ENCODE results near the gene EML6.

Gene EML6

DNA sequence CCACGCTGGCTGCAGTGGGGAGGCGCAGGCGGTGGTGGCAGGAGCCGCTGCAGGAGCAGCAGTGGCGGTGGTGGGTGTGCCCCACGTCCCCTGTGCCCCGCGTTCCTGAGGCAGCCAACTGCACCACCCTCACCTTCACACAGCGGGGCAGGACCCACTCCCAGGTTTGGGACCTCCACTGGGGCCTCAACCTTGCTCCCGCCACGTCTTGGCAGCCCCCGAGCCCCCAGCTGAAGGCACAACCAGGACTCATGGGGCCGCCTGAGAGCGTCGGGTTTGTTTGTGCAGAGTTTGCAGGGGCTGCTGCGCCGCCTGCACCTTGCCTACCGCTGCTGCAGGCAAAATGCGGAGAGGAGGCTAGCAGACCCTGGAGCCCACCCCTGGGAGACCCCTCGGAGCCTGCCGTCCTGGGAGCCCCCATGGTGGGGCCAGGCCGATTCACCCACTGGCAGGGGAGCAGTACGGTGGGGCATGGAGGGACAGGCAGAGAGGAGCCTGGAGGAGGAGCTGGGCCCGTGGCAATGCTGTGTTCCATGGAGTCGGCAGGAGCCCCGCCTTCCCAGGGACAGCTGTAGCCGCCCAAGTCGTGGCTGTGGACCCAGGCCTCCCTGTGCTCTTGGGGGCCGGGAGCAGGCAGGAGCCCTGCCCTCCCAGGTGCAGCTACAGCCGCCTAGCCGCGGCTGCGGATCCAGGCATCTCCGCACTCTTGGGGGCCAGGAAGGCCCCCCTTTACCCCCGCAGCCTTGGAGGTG lies 14.7 kb upstream of the EML6 start:
- no peak for DNase-seq

DNA sequence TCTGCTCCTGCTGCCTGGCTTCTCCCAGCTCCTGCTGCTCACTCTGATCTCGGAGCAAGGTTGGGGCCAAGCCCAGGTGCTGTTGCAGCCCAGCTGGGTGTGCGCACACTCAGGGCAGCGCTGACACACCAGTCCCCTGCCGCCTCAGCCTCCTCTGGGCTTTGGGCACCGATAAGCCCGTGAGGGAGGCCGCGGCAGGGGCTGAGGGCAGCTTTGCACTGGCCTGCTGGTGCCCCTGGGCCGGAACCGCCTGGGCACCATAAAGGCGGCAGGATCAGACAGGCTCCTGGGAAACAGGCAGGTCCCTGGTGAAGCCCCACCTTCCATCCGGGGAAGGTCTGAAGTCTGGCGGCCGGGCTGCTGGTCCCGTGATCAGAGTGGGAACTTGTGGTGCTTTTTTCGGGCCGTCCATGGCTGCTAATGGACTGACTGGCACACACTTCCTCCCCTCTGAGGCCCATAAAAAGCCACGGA lies 14.1 kb upstream of the EML6 start:
- no peak for DNase-seq

DNA sequence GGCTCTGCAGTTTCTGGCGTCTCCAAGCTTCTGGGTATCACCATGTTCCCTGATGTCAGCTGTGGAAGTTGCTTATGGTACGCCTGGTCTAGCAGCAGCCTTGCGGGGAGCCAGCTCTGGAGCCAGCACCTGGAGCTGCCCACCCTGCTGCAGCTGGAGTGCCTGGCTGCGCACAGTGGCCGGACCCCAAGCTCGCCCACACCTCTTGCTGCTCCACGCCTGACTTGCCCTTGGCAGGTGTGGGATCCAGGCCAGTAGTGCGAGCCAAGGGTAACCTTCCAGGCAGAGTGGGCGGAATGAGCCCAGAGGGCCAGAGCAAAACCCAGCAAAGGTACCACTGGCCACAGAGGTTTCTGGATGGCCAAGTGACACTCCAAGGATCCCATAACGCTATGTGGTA lies 13.2 kb upstream of the EML6 start:
- DNase-seq: no peak

DNA sequence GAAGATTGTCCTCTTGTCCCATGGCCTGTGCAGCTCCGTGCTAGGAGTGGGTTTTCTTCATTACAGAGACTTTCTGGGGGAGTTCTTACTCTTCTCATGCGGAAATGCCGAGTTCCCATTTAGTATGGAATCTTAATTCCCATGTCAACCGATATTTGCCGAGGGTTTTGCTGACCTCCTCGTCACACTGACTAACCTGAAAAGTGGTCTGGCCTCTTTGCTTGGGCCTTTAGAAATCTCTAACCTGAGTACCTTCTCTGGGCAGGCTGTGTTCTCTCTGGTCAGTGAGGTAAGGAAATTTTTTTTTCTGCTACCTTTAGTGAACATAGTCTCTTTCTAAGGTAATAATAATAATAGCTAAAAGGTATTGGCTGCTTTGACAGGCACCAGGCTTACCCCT lies 10.9 kb upstream of the EML6 start:
- no peak for DNase-seq

DNA sequence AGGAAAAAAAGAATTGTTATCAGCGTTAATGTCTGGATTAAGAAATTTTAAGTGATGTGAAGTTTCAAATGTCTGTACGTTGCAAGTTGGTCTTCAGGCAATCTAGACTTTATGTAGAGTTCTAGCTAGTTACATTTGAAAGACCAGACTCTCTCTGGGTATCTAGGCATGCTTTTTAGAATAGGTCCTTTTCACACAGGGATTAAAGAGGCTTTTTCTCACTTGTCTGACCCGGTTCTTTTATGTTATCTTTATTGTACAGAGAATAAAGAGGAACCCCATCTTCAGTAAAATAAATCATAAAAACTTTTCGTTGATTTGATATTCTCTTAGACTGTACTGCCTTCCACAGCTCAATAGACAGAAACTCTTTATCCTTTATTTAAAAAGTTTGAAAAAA lies 8.5 kb upstream of the EML6 start:
- DNase-seq: no peak

DNA sequence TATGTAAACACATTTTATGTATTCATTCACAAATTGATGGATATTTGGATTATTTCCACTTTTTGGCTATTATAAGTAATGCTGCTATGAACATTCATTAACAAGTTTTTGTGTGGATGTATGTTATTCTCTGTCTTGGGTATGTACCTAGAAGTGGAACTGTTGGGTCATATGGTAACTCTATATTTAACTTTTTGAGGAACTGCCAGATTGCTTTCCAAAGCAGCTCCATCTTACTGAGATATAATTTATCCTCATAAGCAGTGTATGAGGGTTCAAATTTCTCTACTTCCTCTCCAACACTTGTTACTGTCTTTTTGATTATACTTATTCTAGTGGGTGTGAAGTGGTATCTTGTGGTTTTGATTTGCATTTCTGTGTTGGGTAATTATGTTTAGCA lies 7.1 kb upstream of the EML6 start:
- DNase-seq: no peak

DNA sequence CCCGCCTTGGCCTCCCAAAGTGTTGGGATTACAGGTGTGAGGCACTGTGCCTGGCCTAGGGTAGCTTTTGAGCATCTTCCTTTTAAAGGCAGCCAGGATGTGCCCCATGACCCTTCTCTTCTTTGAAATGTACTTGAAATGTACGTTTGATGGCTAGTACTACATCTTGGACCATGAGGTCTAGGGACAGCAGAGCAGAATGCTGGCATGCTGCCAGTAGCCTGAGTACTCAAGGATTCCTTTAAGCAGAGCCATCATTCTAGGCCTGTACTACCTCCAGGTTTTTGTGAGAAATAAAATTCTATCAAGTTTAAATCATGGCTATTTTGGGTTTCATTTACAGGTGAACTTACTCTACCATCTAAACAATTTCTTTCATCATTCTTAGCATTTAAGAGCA lies 2.9 kb upstream of the EML6 start:
- DNase-seq: no peak

DNA sequence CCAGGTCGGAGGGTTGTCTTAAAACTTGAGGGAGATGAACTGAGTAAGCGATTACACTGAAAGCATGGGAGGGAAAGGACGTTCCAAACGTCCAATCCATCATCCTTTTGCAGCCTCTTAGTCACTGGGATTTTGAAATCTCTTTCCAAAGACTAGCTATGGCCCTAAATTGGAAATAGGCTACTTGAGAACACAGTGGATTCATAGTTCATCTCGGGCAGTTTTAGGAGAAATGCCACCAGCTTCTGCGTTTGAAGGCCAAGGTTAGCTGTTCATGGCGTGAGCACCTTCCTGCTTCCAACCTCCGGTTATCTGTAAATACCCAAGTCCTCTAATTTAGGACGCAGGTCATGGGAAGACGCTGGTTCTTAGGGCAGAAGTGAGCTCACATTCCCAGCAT lies 821 bp upstream of the EML6 start:
- DNase-seq: no peak

DNA sequence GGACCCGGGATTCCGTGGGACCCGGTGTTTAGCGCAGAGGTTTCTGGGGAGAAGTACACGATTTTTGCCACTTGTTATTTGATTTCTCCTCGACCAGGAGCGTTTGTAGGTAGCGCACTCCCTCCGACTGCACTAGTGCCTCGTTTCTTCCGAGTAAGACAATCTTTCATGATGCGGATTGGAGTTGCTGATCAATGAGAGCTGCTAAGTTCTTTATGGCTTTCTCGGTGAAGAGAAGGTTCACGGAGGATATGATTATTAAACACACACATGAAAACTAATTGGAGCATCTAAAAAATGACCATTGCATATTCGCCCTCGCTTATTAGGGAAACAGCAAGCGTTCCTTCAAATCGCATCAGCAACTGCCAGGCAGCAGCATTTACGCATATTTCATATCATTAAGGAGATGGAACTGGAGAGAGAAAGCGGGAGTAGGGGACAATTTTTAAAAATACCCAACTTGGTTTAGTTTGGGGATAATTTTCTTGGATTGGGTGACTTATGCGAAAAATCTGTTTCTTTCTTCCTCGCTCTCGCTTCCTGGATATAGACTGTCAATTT lies 616 bp downstream of the EML6 start:
- DNase-seq: no peak

DNA sequence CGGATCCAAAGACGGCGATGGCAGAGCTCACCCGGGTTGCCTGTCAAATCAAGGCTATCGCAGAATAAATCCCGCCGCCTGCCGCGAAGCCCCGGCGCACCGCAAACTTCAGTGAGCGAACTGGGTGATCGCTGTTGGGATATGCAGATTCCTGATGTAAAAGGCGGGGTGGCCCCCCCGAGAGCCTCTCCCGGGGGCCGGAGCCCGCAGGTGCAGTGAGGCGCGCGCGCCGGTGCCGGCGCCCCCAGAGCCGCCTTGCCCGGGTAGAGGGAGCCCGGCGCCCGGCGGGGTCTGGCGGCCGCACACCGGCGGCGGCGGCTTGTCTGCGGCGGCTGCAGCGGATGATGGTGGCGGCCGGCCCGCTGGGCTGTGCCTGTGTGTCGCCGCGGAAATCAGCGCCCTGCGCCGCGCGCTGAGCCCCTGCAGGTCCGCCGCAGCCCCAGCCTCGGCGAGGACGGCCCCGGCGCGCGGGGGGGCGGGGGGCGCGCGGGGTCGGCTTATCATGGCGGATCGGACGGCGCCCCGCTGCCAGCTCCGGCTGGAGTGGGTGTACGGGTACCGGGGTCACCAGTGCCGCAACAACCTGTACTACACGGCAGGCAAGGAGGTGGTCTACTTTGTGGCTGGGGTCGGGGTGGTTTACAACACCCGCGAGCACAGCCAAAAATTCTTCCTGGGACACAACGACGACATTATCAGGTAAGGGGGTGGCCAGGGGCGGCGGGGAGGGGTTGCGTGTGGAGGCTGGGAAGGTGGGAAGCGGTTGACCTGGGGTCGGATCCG lies 1.3 kb downstream of the EML6 start:
- DNase-seq: peak; percentile 30

DNA sequence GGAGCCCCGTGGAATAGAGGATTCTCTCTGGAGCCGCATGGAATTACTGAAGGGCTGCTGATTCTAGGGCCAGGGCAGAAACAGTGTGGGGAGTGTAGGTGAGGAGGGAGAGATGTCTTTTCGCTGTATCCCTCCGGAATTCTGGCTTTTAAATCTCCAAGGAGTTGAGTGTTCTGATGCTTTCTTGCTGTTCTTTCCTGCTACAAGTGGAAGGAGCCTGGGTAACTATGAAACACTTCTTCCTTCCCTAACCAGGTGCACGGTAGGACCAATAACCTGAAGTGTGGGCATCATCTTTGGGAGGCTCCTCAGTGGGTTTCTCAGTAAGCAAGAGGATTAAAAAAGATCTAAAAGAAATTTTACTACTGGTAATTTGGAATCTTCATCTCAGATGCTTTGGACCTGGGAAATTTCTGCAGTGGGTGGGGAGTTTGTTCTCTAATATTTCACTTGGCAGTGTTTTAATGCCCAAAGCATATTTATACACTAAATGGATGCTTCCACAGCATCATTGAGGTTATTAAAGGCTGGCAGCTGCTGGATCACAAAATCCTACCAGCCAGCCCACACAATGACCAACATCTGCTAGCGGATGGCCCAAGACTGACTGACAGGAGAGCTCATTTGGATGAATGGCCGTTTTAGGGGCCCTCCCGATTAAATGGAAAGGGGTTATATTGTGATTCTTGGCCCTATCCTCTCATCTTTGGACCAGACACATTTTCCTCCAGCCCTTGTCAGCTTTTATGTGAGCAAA lies 2.1 kb downstream of the EML6 start:
- no peak for DNase-seq

DNA sequence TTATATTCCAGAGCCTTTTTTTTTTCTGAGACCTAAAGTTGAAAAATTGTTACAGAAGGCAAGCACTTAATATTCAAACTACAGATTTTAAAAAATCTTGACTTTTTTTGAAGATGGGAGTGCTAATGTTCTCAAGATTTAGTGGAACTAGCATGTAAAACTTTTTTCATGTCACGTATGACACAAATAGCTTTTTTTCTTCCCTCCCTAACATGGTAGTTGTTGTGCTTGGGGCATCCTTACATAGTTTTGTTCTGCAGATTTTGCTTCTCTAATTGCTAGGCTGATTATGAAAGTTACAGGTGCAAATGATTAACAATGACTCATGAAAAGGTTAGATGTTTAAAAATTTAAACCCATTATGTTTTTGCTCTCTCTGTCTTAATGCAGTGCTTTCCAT lies 3.0 kb downstream of the EML6 start:
- no peak for DNase-seq

DNA sequence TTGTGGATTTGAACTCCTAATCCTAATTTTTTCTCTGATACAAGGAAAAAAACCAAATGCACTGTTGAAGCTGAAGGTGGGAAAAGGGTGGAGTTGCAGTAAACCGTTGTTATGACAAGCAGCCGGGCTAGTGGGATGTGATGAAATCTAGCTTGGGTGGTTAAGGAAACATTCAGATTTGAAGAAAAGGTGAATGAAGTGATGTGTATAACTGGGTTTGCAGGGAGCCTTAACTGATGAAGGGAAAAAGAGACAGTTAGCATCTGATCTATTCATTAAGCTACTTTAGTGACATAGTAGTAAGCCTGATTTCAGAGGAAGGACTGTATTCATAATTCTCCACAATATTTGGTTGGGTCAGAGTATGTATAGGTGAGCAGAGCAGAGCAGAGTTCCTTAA lies 3.5 kb downstream of the EML6 start:
- DNase-seq: no peak

DNA sequence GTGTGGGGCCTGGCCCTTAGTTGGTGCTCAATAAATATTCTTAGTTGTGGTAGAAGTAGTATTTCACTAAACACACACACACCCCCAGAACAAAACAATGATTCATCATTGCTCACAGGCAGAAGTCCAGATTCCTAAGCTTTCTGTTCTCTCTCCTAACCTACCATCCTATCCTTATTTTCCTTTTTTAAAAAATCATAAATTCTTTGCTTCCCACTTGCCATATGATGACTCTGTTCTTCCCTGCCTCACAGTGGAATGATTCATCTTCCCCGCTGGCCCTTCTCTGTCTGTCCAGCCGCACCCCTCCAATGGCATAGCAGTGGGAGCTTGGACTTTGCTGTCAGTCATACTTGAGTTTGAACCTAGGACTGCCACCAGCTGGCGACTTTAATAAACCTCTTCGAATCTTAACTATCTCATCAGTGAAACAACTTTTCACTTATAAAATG lies 5.2 kb downstream of the EML6 start:
- no peak for DNase-seq

DNA sequence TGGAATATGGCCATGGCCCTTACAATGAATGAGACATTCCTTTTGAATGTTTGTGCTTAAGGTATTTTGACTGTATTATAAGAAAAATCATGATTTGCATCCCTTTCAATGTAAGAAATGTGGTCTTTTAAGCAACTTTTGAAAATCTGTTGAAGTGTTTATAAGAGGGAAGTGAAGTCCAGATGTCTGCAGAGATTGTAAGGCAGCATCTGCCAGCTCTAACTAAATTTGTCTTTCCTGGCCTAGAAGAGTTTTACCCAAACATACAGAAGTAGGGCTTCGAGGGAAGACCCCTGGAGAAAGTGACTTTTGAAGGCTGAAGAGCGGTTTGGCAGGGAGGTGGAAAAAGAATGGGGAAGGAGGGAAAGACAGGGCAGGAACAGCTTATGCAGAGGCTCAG lies 12.2 kb downstream of the EML6 start:
- DNase-seq: no peak

DNA sequence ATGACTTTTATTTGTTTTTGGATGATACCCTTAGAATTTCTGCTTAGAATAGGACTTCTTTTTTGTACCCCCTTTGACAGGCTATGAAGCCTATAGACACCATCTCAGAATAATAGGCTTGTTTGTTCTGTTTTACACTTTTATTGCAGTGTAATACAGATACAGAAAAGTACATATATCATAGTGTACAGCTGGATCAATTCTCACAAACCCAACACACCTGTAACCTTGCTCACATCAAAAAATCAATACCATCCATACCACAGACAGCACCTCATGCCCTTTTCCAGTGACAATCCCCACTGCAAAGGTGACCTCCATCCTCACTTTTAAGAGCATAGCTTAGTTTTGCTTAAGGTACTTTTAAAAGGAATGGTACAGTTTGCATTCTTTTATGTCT lies 14.8 kb downstream of the EML6 start:
- no peak for DNase-seq

DNA sequence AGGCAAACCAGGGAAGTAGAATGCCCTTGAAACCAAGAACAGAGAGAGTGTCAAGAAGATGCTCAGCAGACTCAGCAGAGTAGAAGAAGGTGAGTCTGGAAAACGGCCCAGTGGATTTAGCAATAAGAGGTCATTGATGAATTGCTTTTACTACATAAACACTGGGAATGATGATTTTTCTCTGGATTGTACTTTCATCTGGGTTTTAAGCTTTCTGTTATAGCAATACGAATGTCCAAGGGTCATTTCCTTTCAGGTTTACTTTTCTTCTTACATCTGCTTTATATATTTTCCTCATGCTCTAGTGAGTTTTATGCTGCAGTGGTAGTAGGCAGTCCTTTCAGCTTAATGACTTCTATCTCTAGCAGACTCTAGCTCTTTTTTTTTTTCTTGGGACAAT lies 16.9 kb downstream of the EML6 start:
- DNase-seq: no peak

DNA sequence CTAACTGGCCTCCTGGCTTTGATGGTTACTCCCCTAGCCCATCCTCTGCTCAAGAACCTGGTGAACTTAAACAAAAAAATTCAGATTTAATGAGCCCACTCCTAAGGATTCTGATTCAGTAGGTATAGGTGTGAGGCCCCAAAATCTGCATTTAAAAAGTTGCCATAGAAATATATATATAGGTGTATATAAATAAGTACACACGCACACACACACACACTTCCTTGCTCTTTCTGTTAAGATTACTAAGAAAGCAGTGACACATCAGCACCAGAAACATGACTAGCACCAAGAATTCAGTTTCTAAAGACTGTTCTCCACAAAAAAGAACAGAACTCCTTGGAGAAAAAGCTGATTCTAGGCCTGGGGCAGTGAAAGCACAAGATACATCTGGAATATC lies 17.8 kb downstream of the EML6 start:
- DNase-seq: no peak

DNA sequence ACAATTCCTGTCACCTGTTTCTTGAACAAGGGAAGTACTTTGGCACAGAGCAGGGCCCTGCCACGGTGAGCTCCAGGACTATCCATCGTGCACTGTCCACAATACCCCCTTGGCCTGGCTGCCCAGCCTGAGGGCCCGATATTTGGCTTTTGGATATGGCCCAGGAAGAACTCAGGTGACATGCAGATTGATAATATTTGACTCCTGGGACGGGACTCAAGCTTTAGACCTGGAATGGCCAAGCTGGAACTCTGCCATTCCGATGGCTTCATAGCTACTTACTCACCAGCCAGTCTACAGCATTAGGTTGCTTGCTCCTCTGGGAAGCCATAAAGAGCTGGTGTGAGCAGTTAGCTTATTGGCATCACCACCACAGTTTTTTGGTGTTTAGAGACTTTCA lies 26.6 kb downstream of the EML6 start:
- DNase-seq: no peak

DNA sequence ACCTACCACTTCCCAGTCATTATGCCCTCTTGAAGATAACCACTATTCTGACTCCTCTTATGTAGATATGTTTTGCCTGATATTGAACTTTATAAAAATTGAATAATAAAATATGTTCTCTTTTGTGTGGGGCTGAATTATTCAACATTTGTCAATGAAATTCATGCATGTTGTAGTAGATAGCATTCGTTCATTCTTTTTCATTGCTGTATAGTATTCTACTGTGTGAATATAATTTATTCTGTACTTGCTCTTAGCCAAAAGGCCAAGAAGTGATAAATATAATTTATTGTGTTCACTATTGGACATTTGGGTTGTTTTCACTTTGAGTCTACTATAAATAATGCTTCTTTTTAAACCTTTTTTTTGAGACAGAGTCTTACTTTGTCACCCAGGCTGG lies 29.0 kb downstream of the EML6 start:
- DNase-seq: no peak

DNA sequence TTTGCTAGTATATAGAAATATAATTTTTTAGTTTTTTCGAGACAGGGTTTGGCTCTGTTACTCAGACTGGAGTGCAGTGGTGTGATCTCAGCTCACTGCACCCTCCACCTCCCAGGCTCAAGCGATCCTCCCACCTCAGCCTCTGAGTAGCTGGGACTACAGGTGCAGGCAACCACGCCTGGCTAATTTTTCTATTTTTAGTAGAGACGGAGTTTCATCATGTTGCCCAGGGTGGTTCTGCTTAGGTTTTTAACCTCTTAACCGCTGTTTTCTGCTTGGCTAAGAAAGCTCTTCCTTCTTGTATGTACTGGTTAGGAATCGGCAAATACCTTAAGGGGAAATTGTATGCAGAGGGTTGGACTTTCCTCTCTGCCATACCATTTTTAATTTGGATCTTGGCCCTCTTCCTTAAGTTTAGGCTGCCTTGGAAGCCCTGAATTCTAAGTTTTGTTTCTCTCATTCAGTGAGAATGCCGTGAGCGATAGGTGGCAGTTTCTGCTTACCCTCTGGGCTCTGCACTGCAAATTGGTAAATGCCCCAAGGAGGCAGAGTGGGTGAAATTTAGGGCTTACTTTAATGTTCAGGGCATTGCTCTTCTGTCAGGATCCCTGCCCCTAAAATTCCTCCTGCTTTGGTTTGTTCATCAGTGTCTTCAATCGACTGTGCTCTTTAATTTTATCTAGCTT lies 32.3 kb downstream of the EML6 start:
- no peak for DNase-seq

DNA sequence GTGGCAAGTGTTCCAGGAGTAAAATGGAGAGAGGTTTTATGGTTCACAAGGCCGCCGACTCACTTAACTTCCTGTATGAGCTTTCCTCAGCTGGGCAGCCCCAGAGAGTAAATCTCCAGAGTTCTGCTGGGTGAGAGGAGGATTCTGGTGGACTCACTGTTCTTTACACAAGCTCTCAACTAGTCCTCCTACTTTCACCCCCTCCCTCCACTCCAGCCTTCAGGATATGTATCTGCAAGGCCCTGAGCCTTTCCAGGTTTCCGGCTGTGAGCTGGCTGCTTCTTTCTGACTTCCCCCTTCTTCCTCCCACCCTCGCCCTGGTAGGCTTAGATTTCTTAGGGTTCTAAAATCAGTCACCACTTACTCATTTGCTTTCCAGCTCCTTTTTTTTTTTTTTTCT lies 34.0 kb downstream of the EML6 start:
- no peak for DNase-seq

DNA sequence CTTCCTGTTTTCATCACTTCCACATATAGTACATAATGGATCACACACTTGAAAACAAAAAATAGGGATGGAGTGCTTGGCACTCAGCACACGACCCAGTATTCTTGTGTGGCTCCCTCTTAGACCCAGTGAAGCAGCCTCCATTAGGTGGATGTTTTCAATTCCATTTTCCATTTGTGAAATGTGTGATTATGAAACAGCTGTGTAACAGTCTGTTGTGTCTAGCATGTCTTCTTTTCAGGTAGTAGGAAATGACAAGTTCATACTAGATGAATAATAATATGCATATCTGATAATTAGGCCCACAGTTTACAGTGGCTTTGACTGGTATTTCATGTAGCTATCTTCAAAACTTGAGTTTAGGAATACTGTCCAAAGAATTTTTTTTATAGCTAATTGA lies 35.5 kb downstream of the EML6 start:
- DNase-seq: no peak

Measured in central memory CD4-positive, alpha-beta T cell (primary cell).